ENCODE results near the gene ZSCAN30.
"Not testable (repeated sequence)": the region's sequence is repeated elsewhere in the genome, so short reads cannot be mapped to it uniquely, and the experiment has no call there.

Gene ZSCAN30

DNA sequence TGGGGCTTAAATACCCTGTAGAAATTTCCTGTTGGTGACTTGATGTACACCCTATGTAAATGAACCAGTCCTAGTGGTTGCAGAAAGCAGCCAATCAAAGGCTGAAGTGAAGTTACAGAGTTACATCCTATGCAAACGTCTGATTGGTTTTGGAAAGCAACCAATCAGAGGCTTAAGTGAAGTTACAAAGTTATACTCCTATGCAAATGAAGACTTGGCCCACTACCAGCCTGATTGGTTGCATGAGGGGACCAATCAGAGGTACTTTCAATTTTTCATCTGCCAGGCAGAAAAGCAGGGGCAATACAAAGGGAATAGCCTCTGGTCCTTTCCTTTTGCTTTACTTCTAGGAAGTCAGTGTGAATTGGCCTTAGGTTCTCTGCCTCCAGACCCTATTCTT lies 62.8 kb downstream of the ZSCAN30 start:
- no peak for DNase-seq

DNA sequence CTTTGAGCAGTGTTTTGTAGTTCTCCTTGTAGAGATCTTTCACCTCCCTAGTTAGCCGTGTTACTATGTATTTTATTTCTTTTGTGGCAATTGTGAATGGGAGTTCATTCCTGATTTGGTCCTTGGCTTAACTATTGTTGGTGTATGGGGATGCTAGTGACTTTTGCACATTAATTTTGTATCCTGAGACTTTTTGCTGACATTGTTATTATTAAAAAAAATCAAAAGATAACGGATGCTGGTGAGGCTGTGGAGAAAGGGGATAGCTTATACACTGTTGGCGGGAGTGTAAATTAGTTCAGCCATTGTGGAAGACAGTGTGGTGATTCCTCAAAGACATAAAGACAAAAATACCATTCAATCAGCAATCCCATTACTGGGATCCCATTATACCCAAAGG lies 66.2 kb downstream of the ZSCAN30 start:
- no peak for DNase-seq

DNA sequence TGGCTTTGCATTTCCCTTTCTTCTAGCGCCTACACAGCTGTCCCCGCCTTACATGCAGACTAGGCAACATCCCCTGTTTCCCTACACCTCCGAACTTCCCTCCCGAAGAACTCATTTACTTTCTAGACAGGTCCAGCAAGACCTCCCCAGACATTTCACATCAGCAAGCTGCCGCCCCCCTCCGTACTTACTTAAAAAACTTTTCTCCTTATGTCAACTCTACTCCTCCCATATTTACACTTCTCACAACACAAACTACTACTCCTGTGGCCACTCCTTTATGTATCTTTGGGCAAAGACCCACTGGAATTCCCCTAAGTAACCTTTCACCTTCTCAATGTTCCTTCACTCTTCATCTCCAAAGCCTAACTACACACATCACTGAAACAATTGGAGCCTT lies 69.6 kb downstream of the ZSCAN30 start:
- DNase-seq: no peak

DNA sequence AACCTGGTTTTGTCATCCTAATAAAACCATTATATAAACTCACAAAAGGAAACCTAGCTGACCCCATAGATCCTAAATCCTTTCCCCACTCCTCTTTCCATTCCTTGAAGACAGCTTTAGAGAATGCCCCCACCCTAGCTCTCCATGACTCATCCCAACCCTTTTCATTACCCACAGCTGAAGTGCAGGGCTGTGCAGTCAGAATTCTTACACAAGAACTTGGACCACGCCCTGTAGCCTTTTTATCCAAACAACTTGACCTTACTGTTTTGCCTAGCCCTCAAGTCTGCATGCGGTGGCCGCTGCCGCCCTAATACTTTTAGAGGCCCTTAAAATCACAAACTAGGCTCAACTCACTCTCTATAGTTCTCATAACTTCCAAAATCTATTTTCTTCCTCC lies 70.7 kb downstream of the ZSCAN30 start:
- not testable (repeated sequence) for DNase-seq

DNA sequence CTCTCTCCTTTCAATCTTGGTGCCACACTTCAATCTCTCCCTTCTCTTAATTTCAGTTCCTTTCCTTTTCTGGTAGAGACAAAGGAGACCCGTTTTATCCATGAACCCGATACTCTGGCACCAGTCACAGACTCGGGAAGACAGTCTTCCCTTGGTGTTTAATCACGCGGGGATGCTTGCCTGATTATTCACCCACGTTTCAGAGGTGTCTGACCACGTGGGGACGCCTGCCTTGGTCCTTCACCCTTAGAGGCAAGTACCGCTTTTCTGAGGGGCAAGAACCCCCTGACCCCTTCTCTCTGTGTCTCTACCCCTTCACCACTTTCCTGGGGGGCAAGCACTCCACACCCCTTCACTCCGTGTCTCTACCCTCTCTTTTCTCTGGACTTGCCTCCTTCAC lies 73.4 kb downstream of the ZSCAN30 start:
- DNase-seq: not testable (repeated sequence)

DNA sequence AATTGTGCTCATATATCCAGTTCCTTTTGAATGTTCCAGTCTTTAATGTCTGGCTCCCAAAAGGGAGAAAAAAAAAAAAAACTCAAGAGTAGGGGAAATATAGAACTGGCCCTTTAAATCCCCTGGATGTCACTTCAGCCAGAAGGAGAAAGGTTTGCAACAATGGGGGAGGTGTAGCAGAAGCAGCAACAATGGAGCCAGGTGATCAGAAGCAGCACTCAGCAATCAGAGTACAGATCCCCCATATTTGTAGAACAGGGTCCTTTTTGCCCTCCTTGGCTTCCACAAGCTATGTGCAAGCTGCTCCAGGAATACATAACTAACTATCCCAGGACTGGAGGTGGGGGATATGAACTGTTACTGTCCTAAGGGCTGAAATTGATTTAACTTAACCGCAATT lies 75.0 kb downstream of the ZSCAN30 start:
- DNase-seq: no peak

DNA sequence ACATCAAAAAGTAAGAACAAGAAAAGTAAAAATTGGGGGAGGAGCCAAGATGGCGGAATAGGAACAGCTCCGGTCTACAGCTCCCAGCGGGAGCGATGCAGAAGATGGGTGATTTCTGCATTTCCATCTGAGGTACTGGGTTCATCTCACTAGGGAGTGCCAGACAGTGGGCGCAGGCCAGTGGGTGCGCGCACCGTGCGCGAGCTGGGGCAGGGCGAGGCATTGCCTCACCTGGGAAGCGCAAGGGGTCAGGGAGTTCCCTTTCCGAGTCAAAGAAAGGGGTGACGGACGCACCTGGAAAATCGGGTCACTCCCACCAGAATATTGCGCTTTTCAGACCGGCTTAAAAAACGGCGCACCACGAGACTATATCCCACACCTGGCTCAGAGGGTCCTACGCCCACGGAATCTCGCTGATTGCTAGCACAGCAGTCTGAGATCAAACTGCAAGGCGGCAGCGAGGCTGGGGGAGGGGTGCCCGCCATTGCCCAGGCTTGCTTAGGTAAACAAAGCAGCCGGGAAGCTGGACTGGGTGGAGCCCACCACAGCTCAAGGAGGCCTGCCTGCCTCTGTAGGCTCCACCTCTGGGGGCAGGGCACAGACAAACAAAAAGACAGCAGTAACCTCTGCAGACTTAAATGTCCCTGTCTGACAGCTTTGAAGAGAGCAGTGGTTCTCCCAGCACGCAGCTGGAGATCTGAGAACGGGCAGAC lies 84.1 kb downstream of the ZSCAN30 start:
- DNase-seq: not testable (repeated sequence)

DNA sequence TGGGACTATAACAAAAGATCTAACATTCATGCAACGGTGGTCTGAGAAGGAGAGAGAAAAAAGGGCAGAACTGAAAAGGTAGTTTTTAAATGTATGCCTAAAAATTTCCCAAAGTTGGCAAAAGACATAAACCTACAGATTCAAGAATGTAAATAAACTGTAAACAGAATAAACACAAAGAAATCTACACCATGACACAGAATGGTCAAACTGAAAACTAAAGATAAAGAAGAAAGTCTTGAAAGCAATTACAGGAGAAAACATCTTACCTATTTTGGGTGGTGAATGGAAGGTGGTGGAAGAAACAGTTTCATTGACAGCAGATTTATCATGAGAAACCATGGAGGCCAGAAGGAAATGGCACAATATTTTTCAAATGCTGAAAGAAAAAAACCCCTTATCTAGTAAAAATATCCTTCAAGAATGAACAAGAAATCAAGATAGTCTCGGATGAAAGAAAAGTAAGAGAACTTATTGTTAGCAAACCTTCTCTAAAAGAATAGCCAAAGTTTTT lies 84.8 kb downstream of the ZSCAN30 start:
- no peak for DNase-seq

DNA sequence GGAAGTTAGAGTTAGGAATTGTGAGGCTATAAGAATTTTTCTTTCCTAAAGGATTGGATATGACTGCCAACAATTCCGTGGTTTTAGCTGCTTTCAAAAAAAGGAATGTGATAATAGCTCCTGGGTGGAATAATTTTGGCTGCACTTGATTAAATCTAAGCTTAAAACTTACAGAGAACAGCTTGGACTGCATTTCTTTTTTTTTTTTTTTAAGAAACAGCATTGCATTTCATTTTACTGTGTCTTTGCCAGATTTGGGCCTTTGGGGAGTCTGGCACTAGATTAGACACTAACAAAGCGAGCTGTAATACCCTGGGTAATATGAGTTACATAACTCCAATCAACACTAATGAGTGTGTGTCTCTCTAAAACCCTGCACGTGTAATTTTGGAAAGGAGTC lies 87.0 kb downstream of the ZSCAN30 start:
- no peak for DNase-seq

DNA sequence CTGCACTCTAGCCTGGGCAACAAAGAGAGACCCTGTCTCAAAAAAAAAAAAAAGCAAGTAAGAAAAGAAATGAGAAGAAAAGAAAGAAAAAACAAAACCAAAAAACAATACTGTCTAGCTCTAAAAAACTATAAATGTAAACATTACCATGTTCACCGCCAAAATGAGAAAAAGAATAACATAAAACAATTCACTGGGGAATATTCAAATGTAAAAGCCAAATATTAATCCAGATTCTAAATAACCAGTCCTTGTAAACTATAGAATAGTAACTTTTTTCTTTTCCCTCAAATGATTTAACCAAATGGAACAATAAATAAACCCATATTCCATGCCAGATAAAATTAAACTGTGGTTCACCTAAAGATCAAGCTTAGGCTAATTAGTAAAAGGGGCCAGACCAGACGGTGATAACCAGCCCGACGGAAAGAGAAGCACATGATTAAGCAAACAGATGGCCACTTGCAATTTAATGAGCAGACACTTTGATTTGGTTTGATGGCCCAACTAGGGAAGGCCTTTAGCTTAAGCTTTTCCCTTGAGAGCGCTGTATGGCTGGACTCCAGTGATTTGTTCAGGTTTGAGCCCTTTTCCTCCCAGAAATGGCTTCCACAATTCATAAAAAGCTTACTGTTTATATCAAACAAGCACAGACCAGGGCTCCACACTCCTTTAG lies 88.6 kb downstream of the ZSCAN30 start:
- DNase-seq: no peak
